Measurements from ENCODE around the gene VAC14.

DNA sequence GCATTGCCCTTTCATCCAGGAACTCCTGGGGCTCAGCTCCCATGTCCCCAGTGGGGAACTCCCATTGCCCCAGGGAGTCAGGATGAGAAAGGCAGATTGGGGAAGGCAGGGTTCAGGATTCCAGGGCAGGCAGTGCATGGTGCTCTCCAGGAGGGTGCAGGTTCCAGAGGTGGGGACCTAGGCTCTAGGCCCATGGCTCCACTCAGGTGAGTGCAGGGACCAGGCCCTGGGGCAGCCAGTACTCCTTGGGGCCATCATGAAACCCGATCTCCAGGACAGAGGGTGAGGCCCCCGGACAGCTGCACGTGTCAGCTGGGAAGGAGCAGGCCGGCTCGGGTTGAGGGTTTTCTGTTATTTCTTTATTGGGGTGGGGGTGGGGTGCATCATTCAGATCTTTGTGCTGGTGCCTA lies 113.9 kb downstream of the VAC14 start:
- TF ChIP-seq EP300 (IDR thresholded peaks at IDR 0.05) (no peak), POLR2A (IDR thresholded peaks at IDR 0.05) (no peak), POLR2AphosphoS5 (IDR thresholded peaks at IDR 0.05) (no peak)
- TF ChIP-seq, protein P1, sequence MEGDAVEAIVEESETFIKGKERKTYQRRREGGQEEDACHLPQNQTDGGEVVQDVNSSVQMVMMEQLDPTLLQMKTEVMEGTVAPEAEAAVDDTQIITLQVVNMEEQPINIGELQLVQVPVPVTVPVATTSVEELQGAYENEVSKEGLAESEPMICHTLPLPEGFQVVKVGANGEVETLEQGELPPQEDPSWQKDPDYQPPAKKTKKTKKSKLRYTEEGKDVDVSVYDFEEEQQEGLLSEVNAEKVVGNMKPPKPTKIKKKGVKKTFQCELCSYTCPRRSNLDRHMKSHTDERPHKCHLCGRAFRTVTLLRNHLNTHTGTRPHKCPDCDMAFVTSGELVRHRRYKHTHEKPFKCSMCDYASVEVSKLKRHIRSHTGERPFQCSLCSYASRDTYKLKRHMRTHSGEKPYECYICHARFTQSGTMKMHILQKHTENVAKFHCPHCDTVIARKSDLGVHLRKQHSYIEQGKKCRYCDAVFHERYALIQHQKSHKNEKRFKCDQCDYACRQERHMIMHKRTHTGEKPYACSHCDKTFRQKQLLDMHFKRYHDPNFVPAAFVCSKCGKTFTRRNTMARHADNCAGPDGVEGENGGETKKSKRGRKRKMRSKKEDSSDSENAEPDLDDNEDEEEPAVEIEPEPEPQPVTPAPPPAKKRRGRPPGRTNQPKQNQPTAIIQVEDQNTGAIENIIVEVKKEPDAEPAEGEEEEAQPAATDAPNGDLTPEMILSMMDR (IDR thresholded peaks at IDR 0.05): no peak

Measured in suprapubic skin (tissue), 4 donors.